CD4-positive, alpha-beta T cell treated with Interleukin-4 for 1 hour (primary cell): ENCODE results near the gene ZBTB46.
"Not testable (repeated sequence)": the region's sequence is repeated elsewhere in the genome, so short reads cannot be mapped to it uniquely, and the experiment has no call there.

ENCODE experiments used
- DNase-seq, 2 donors: peaks; one replicate each; pipeline ENCODE4 v3.0.0-alpha.2; 2020 to 2022

The ZBTB46 gene

GRCh38 chr20:63830841-63831588 lies at the start of gene ZBTB46:
TSS of gene ZBTB46 (minus strand) at chr20:63831264. CDS start at chr20:63790757, 40,507 bp downstream.
- DNase-seq: no peak

GRCh38 chr20:63878899-63879663 lies 48.0 kb upstream of the ZBTB46 start:
- DNase-seq: no peak

GRCh38 chr20:63877755-63878470 lies 46.8 kb upstream of the ZBTB46 start:
- DNase-seq: no peak

- no peak for DNase-seq
Measured at GRCh38 chr20:63876489-63877036, 45.5 kb upstream of the ZBTB46 start.

- DNase-seq: peak in 1 of 2 donors; percentile 53
Measured at GRCh38 chr20:63874241-63874640, 43.2 kb upstream of the ZBTB46 start.

GRCh38 chr20:63873477-63873971 lies 42.5 kb upstream of the ZBTB46 start:
- peak; percentile 37 to 75 for DNase-seq

GRCh38 chr20:63868264-63868663 lies 37.2 kb upstream of the ZBTB46 start:
- DNase-seq: no peak

GRCh38 chr20:63867042-63867441 lies 36.0 kb upstream of the ZBTB46 start:
- not testable (repeated sequence) for DNase-seq

GRCh38 chr20:63864978-63865640 lies 34.0 kb upstream of the ZBTB46 start, which contains the start of gene TPD52L2:
TSS of gene TPD52L2 (plus strand) at chr20:63865270. CDS start at chr20:63865366, 96 bp downstream.
- DNase-seq: peak; percentile 97 to 98

GRCh38 chr20:63864545-63864977 lies 33.5 kb upstream of the ZBTB46 start:
- DNase-seq: no peak

GRCh38 chr20:63863798-63864544 lies 32.9 kb upstream of the ZBTB46 start:
- peak; percentile 85 to 91 for DNase-seq

GRCh38 chr20:63863021-63863797 lies 32.1 kb upstream of the ZBTB46 start:
- DNase-seq: no peak

GRCh38 chr20:63861981-63862901 lies 31.2 kb upstream of the ZBTB46 start:
- DNase-seq: no peak

- no peak for DNase-seq
Measured at GRCh38 chr20:63861365-63861934, 30.4 kb upstream of the ZBTB46 start, which contains the start of gene ABHD16B. TSS of gene ABHD16B (plus strand) at chr20:63861498. CDS start at chr20:63861541, 43 bp downstream.

GRCh38 chr20:63860325-63861051 lies 29.4 kb upstream of the ZBTB46 start:
- DNase-seq: peak in 1 of 2 donors; percentile 52

- DNase-seq: no peak
Measured at GRCh38 chr20:63859166-63859699, 28.2 kb upstream of the ZBTB46 start.

GRCh38 chr20:63858393-63859165 lies 27.5 kb upstream of the ZBTB46 start:
- no peak for DNase-seq
